Astrocyte of the hippocampus (primary cell): ENCODE measurements around the gene PRKACB.
"Not testable (repeated sequence)": the region's sequence is repeated elsewhere in the genome, so short reads cannot be mapped to it uniquely, and the experiment has no call there.

Source experiments
- DNase-seq: peaks from one replicate; pipeline ENCODE4 v3.0.0; 2011; ENCODE audit warnings: low read depth, low spot score

PRKACB gene

GRCh38 chr1:84223751-84224432 lies 79.8 kb downstream of the PRKACB start:
- no peak for DNase-seq

GRCh38 chr1:84224905-84225304 lies 80.8 kb downstream of the PRKACB start:
- DNase-seq: no peak

GRCh38 chr1:84225646-84226045 lies 81.6 kb downstream of the PRKACB start:
- DNase-seq: no peak

DNA sequence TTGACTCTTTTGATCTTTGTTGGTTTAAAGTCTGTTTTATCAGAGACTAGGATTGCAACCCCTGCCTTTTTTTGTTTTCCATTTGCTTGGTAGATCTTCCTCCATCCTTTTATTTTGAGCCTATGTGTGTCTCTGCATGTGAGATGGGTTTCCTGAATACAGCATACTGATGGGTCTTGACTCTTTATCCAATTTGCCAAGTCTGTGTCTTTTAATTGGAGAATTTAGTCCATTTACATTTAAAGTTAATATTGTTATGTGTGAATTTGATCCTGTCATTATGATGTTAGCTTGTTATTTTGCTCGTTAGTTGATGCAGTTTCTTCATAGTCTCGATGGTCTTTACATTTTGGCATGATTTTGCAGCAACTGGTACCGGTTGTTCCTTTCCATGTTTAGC lies 88.6 kb downstream of the PRKACB start:
- DNase-seq: not testable (repeated sequence)

DNA sequence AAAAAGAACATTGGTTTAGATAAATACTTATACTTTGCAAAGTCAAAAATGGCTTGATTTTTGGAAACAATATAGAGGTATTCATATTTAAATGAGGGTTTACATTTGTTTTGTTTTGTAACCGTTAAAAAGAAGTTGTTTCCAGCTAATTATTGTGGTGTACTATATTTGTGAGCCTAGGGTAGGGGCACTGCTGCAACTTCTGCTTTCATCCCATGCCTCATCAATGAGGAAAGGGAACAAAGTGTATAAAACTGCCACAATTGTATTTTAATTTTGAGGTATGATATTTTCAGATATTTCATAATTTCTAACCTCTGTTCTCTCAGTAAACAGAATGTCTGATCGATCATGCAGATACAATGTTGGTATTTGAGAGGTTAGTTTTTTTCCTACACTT lies 92.2 kb downstream of the PRKACB start:
- DNase-seq: no peak

DNA sequence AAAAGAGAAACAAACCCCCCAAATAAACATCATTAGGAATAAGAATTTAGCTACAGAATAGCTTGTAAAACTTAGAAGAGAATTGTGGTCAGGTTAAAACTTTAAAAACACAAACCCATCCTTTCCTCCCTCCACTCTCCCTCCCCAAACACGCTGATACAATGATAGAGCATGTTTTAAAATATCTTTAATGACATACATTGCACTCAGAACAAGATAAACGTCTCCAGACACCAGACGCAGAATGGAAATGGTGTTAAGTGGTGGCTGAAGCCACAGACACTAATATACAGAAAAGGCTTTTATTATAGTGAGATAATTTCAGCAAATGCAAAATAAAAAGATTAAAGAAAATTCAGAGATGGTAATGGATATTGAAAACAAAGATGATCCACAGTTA lies 98.6 kb downstream of the PRKACB start:
- no peak for DNase-seq

- DNase-seq: no peak
These were observed 101.5 kb downstream of the PRKACB start for GRCh38 chr1:84245563-84245962.

- DNase-seq: no peak
These were observed 102.1 kb downstream of the PRKACB start for GRCh38 chr1:84246213-84246612.

GRCh38 chr1:84247425-84248220 lies 103.6 kb downstream of the PRKACB start:
- peak; percentile 62 for DNase-seq

DNA sequence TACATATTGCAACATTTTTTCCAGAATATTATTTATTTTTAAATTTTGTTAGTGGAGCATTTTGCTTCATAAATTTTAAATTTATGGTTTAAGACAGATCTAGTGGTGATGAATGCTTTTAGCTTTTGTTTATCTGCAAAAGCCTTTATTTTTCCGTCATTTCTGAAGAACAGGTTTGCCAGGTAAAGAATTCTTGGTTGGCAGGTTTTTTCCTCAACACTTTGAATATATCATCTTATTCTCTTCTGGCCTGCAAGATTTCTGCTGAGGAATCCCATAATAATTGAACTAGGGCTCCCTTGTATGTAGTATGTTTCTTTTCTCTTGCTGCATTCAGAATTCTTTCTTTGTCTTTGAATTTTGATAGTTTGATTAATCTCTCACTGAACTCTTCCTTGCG lies 106.6 kb downstream of the PRKACB start:
- DNase-seq: no peak

DNA sequence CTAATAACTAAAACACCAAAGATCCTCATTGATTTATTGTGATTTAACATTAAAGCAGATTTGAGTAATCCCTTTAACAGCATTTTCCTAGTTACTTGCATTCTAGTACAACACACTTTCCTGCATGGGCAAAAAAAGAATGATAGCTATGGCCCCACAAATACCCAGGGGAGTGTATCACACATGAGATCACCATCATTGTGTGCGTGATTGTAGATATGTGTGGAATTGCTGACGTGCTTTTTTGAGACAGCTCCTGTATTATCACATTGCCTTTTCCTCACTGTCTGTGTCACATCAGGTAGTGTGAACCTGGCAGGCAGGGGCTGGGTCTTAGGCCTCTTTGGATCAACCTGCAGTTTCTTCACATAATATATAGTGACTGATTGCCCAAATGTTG lies 109.0 kb downstream of the PRKACB start:
- DNase-seq: peak; percentile 62

DNA sequence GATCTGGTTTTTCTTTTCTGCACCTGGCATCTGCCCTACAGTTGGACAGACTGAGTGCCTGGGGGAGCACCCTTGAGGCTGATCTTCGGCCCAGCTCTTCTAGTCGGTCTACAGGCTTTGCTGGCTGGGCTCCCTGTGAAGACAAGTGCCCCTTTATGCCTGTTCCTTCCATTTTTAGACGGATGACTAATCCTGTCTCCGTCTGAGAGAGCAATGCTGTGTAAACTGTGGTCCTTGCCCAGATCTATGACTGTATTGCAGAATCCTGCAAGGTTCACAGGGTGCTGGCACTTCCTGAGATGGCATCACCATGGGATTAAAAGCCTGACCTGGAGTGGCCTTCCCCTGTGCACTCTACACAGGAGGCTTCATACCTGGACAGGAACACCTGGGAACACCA lies 109.8 kb downstream of the PRKACB start:
- peak; percentile 94 for DNase-seq

- DNase-seq: no peak
These were observed 110.7 kb downstream of the PRKACB start for GRCh38 chr1:84254703-84255238.

DNA sequence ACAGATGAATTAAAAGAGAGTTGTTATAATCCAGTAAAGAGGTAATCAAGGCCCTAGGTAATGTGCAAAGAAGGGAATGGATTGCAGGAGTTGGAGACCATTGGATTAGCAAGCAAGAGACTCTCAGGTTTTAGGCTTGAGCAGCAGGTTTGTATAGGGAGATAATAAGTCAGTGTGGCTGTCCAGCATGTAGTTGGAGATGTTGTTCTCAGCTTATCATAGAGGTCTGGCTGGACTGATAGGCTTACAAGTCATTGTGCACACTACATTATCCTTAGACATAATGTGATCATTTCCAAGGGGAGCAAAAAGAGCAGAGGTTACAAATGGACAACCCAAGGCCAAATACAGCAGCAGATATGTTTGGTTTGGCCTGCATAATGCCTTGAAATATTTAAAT lies 111.5 kb downstream of the PRKACB start:
- no peak for DNase-seq

DNA sequence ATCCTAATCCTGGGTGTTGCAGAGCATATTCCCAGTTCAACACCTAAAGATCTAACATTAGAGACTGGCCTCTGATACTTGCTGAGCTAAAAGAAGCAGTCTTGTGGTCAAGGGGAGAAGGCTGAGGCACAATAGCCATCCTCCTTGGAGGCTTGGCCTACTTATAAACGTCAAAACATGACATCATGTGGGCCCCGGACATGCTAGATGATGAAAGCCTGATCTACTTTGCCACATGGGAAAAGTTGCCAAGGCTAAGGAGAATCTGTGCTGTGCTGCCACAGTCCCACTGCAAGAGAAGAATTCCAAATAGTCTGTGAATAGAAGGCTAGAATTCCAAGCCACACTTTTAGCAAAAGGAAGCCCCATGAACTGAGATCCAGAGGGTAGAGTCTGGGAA lies 113.5 kb downstream of the PRKACB start:
- DNase-seq: peak; percentile 14

DNA sequence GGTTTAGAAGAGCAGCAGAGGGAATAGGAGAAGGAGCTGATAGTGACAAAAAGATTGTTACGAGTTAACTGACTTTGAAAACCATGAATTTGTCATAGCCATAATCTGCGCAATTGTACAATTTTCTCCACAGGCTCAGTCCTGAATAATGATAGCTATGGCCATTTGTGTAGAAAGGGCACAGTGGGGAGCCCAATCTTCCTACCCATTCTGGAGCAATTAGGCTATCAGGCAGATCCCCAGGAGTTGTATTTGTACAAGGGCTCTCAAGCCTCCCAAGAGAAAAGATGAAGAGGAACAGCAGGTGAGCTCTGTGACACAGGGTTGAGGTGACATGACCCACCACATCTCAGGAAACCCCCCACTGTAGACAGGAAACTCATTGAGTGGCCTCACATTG lies 115.3 kb downstream of the PRKACB start:
- DNase-seq: no peak

GRCh38 chr1:84259989-84260388 lies 115.9 kb downstream of the PRKACB start:
- no peak for DNase-seq

GRCh38 chr1:84260852-84261518 lies 116.9 kb downstream of the PRKACB start:
- no peak for DNase-seq

DNA sequence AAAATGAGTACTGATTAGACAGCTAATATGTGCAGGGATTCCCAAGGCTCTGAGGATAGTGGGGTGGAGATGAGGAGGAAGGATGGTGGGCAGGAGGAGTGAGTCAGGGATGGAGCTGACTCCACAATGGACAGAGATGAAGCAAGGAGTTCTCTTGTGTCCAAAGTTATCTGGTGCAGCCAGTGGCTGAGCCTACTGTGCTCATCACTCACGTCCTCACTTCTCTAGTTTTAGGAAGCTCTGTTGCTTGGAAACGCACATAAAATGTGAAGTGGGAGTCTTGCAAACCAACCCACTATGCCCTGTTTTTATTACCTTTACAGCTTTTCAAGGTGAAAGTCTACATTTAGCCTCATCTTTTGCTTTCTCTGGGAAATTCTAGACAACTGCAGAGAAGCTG lies 120.9 kb downstream of the PRKACB start:
- DNase-seq: no peak

GRCh38 chr1:84265867-84266266 lies 121.8 kb downstream of the PRKACB start:
- no peak for DNase-seq

DNA sequence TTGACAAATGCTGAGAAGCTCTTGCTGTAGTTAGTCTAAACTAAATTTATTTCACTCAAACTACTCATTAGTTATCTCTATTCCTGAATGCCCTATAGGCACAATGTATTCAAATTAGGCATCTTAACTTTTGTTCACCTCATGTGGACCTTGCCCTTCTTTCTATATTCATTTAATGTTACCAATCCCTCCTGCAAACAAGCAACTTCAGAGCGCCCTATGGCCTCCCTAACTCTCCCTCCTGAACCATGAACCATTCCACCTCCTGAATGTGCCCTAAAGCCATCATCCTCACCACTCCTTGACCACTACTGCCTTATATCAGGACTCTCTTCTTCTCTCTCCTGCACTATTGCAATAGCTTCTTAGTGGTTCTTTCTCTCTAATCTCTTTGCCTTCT lies 122.7 kb downstream of the PRKACB start:
- no peak for DNase-seq

GRCh38 chr1:84267476-84267875 lies 123.4 kb downstream of the PRKACB start:
- no peak for DNase-seq
